Glutamatergic neuron (in vitro differentiated cells): ENCODE data around the gene BRWD1. TPM values are rescaled to one million over a fixed set of nuclear protein-coding genes. Genes with fewer than 3 reads are reported as not detected.

Experiments
- DNase-seq: peaks from one replicate; pipeline ENCODE4 v3.0.0; 2022
- H3K27ac Mint-ChIP-seq: one replicate; pipeline ENCODE4 v1.8.0; 2020; ENCODE audit warnings: mild to moderate bottlenecking, mixed read lengths, inconsistent platforms; ENCODE audit not compliant: unreplicated experiment
- H3K27me3 Mint-ChIP-seq: one replicate; pipeline ENCODE4 v1.8.0; 2020; ENCODE audit warnings: mild to moderate bottlenecking, moderate library complexity, mixed read lengths, inconsistent platforms; ENCODE audit not compliant: unreplicated experiment
- H3K36me3 Mint-ChIP-seq: one replicate; pipeline ENCODE4 v1.8.0; 2020; ENCODE audit warnings: mild to moderate bottlenecking, mixed read lengths, inconsistent platforms; ENCODE audit not compliant: unreplicated experiment
- H3K4me1 Mint-ChIP-seq: one replicate; pipeline ENCODE4 v1.8.0; 2020; ENCODE audit warnings: mild to moderate bottlenecking, low read depth, mixed read lengths, inconsistent platforms; ENCODE audit not compliant: unreplicated experiment
- H3K4me3 Mint-ChIP-seq: one replicate; pipeline ENCODE4 v1.8.0; 2020; ENCODE audit warnings: mild to moderate bottlenecking, mixed read lengths, inconsistent platforms; ENCODE audit not compliant: unreplicated experiment
- H3K9me3 Mint-ChIP-seq: one replicate; pipeline ENCODE4 v1.8.0; 2020; ENCODE audit warnings: mild to moderate bottlenecking, moderate library complexity, mixed read lengths, inconsistent platforms; ENCODE audit not compliant: unreplicated experiment
- total RNA-seq: library from RNA; stranded (reverse); fragmentation: NEBNext Ultra II Directional; extraction: Animal tissue kit (Norgen Biotek cat#: 25700); gene quantifications from one replicate; pipeline ENCODE4 v1.2.1, GENCODE V29; 2021; ENCODE audit not compliant: unreplicated experiment
- TF ChIP-seq, protein P1 (sequence below): fragments of 200-600 bp; sonication (generic); IDR thresholded peaks from one replicate; pipeline ENCODE4 v1.5.0; 2021; ENCODE audit not compliant: partially characterized antibody, unreplicated experiment

Gene BRWD1
- total RNA-seq, 1 donor from 2014 or later, result 64.6 TPM

DNA sequence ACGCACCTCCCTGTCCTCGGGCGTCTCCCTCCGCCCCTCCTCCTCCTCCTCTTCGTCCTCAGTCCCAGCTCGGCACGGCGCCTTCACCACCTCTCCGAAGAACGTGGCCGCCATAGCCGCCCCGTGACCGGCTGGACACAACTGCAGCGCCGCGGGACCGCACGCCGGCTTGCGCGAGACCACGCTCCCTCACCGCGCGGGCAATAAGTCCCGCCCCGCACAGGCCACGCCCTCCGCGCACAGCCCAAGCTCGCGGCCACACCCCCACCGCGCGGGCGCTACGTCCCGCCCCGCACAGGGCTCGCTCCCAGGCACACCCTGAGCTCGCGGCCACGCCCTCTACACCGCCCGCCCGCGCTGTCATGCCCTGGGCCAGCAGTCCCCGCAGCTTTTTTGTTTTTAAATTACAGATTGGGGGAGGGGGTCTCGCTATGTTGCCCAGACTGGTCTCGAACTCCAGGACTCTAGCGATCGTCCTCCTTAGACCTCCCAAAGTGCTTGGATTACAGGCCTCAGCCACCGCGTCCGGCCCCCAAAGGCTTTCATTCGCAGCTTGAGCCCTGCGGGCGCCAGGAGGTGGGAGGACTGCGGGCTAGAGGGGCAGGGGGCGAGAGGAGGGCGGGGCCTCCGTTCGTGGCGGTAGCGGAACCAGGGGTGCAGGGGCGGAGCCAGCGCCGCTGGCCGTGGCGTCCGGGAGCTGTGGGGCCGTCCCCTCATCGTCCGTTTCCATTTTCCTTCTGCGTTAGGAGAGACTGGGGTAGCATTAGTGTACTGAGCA is 130.0 kb downstream of the BRWD1 start, which contains the start of gene PSMG1:
Gene PSMG1 (minus strand): TSS at position 180 of the 778 bp plus-strand sequence. CDS start 66 bp downstream, at position 114.
- peaks cover 16% of the 10 kb centered on the region for H3K4me1 Mint-ChIP-seq
- H3K9me3 Mint-ChIP-seq, result peaks cover 10% of the 10 kb centered on the region
- H3K27ac Mint-ChIP-seq, result peak within 1 kb of the TSS; percentile 93
- H3K4me3 Mint-ChIP-seq, result peak within 1 kb of the TSS; percentile 96
- DNase-seq, result peak; percentile 97
- TF ChIP-seq, protein P1, sequence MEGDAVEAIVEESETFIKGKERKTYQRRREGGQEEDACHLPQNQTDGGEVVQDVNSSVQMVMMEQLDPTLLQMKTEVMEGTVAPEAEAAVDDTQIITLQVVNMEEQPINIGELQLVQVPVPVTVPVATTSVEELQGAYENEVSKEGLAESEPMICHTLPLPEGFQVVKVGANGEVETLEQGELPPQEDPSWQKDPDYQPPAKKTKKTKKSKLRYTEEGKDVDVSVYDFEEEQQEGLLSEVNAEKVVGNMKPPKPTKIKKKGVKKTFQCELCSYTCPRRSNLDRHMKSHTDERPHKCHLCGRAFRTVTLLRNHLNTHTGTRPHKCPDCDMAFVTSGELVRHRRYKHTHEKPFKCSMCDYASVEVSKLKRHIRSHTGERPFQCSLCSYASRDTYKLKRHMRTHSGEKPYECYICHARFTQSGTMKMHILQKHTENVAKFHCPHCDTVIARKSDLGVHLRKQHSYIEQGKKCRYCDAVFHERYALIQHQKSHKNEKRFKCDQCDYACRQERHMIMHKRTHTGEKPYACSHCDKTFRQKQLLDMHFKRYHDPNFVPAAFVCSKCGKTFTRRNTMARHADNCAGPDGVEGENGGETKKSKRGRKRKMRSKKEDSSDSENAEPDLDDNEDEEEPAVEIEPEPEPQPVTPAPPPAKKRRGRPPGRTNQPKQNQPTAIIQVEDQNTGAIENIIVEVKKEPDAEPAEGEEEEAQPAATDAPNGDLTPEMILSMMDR, result no peak
- no peaks in the 10 kb centered on the region for H3K36me3 Mint-ChIP-seq
- H3K27me3 Mint-ChIP-seq, result peaks cover 7% of the 10 kb centered on the region

DNA sequence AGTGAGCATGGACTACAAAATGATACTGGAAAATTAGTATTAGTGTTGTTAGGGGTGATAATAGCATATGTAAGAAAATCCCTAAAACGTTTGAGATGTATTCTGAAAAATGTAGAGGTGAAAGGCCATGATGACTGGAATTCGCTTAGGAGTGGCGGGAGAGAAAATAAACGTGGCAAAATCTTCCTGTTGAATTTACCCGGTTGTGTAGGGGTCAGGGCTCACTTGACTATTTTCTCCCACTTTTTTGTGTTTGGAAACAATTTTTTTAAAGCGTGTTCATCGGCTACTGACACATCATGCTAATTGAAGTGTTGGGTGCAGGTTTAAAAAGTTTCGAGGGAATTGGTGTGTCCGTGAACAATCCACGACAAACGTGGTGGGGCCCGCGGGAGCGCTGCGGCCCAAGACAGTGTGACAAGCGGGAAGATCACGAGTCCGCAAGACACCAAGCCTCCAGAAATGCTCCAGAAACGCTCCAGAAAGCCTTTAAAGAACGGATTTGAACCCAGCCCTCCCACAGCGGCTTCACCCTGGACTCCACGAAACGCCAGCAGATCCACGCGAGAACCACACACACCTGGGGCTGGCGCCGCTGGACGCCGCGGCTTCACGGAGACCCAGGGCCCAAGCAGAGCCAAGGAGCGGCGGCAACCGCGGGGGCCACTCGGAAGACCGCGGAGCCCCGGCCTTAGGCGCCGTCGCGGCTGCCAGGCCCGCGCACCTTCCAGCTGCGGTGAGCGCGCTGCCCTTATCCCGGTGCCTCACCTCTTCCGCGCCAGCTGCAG is 130.8 kb downstream of the BRWD1 start:
- TF ChIP-seq, protein P1, result no peak
- DNase-seq, result no peak
- Mint-ChIP-seq H3K27me3 (peaks cover 7% of the 10 kb centered on the region), H3K27ac (peak overlapping the region; percentile 93), H3K4me1 (peaks cover 16% of the 10 kb centered on the region), H3K4me3 (peak overlapping the region; percentile 96), H3K9me3 (peaks cover 10% of the 10 kb centered on the region), H3K36me3 (no peaks in the 10 kb centered on the region)

DNA sequence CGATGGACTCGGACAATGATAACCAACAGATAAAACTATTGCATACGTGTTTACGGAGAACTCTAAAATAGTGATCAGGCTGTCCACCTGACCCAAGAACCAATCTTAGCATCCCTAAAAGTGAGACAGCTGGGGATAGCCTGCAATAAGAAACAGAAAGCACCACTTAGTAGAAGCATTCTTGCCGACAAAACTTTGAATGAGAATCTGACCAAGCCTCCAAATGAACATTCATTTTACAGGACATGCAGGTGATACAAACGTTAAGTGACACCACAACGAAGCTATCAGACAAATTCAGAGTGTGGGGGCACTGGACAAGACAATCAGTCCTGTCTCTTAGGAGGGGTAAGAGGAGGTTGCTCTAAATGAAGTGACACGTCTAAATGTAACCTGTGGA is 131.4 kb downstream of the BRWD1 start:
- Mint-ChIP-seq H3K27ac (peak overlapping the region; percentile 93), H3K9me3 (peaks cover 10% of the 10 kb centered on the region), H3K4me1 (peaks cover 15% of the 10 kb centered on the region), H3K36me3 (no peaks in the 10 kb centered on the region), H3K27me3 (peaks cover 7% of the 10 kb centered on the region), H3K4me3 (peak overlapping the region; percentile 96)
- TF ChIP-seq, protein P1, result no peak
- no peak for DNase-seq

DNA sequence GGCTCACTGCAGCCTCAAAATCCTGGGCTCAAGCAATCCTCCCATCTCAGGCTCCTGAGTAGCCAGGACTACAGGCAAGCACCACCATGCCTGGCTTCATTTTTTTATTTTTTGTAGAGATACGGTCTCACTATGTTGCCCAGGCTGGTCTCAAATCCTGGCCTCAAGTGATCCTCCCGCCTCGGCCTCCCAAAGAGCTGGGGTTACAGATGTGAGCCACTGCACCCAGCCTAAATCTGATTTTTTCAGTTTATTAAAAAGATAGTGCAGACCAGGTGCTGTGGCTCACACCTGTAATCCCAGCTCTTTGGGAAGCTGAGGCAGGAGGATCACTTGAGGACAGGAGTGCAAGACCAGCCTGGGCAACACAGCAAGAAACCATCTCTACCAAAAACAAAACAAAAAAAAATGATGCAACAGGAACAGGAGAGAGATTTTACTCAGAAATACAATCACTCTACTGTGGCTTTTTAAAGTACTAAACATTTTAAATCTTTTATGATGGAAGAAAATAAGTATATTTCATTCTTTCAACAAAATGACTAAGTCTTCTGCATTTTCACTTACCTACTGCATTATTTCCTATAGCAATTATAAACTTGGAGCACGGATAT is 132.1 kb downstream of the BRWD1 start:
- H3K4me1 Mint-ChIP-seq, result peaks cover 9% of the 10 kb centered on the region
- peaks cover 7% of the 10 kb centered on the region for H3K27me3 Mint-ChIP-seq
- TF ChIP-seq, protein P1, result no peak
- no peak overlapping the region for H3K27ac Mint-ChIP-seq
- H3K4me3 Mint-ChIP-seq, result no peak overlapping the region
- DNase-seq, result no peak
- H3K36me3 Mint-ChIP-seq, result no peaks in the 10 kb centered on the region
- peaks cover 10% of the 10 kb centered on the region for H3K9me3 Mint-ChIP-seq
